ENCODE measurements around the gene ARL5C.

DNA sequence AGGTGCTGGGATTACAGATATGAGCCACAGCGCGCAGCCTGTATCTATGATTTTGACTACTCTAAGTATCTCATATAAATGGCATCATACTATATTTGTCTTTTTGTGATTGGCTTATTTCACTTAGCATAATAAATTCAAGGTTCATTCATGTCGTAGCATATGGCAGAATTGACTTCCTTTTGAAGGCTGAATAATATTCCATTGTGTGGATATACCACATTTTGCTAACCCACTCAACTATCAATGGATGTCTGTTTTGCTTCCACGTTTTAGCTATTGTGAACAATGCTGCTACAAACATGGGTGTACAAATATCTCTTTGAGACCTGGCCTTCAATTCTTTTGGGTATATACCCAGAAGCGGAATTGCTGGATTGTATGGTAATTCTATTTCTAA, 24.7 kb downstream of the ARL5C start:
- TF ChIP-seq GATA3 (IDR thresholded peaks at IDR 0.05; ENCODE audit: low read depth, low read length) (no peak), GATA2 (IDR thresholded peaks at IDR 0.05; ENCODE audit: low read depth, low read length) (no peak)

Data from SH-SY5Y (cell line).